NCI-H187 treated with DMSO at 0.1 percent for 48 hours (cell line): ENCODE data around the gene LAMB1.

Source experiments
- DNase-seq: peaks from one replicate; lab custom pipeline; 2025; lab: John Stamatoyannopoulos, UW

The LAMB1 gene

DNA sequence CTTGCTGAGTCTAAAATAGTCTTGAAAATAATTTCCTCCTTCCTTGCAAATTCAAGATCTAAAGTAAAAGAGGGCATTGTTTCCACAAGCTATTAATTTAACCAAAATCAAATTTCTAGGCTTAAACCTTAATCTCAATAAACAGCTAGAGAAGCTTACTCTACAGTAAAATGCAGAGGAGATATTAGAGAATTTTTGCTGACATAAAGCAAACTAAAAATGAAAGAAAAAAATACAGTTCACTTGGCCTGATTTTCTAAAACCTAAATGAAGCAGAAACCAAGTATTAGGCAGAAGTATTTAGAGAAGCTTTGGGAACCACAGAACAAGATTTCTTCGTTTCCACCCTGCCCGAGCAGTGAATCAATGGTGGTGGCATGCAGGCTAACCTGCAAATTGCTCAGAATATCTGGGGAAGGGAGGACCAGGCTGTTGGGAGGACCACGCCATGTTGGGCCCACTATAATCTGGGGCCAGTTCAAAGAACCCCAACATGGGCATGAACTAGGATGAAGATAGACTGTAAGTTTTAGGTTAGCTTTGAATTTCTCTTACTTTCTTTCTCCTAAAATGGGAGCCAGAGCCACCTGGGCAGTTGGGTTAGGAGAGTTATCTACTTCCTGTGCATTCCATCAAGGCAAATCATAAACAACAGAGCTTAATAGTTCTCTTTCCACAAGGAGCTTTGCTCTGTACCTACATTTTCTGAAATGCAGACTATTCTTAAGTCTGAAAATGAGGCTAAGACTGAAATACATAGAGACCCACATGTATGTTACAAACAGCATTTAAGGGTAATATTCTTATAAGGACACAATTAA is 4.1 kb downstream of the LAMB1 start:
- no peak for DNase-seq

GRCh38 chr7:107998150-107998549 is 4.8 kb downstream of the LAMB1 start:
- DNase-seq, result no peak

DNA sequence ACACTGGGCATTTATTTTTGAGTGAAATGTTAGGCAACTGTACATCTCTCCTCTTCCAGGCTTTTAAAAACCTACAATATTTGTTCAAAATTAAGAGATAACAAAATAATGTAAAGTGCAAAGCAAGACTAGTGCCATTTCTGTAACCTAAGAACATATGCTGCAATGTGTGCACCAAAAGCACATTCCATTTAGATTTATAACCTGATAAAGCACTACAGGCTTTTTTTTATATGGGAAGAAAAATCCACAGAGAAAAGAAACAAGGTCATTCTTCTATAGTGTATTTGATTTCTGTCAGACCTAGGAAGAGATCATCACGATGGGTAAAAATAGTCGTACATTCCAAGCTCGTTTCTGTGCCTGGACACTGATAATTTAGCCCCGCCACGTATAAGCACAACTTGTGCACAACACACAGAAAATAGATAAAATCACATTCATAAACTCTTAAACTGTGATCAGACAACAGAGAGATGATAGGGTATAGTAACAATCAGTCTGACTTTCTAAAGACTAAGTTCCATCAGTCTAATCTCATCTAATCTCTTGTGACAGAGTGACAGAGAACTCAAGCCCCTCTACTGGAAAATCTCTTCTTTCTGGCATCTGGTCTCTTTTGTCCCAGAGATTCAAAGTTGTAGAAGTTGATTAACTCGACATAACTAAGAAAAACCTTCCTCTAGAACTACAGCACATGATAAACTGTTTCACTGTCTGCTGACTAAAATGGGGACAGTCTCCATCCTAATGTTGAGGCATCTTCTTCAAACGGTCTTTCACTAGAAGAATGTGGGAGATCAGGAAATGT is 6.7 kb downstream of the LAMB1 start:
- no peak for DNase-seq

DNA sequence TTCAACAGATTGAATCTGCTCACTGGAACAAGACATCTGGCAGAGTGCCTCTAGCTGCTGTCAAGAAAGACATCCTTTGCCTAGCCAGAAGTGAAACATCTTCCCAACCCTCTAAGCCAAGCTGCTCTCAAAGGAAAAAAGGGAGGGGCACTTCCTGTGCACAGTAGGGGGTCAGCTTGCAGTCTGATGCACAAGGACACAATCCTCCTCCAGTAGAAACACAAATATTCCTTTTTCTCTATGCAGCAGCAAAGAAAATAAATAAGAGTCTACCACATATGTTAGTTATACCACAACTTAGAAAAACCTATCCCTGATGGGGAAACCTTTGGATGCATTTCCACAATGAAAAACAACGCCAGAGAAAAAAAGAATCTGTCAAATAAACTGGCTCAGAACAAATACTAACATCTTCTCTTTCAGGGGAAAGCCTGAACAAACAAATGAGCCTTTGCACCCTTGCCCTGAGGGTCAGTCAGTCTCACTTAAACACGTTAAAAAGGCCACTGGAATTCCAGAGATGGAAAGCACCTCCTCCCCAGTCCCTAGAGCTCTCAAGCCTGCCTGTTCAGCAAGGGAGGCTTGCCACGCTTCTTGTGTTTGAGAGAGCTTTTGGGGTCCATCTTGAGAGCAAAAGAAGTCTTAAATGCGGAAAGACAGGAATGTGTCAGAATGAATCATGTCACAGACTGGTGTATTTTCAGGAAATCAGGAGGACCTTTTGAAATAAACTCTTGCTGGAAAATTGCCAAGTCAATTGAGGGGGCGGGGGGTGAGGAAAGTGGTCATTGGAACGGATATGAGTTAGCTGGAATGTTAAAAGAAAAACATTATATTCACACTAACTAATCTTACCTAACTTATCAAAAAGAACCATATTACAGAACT is 7.5 kb downstream of the LAMB1 start:
- DNase-seq, result no peak

GRCh38 chr7:107994421-107995030 is 8.4 kb downstream of the LAMB1 start:
- no peak for DNase-seq

- DNase-seq, result no peak
These were observed 9.1 kb downstream of the LAMB1 start for GRCh38 chr7:107993891-107994291.

DNA sequence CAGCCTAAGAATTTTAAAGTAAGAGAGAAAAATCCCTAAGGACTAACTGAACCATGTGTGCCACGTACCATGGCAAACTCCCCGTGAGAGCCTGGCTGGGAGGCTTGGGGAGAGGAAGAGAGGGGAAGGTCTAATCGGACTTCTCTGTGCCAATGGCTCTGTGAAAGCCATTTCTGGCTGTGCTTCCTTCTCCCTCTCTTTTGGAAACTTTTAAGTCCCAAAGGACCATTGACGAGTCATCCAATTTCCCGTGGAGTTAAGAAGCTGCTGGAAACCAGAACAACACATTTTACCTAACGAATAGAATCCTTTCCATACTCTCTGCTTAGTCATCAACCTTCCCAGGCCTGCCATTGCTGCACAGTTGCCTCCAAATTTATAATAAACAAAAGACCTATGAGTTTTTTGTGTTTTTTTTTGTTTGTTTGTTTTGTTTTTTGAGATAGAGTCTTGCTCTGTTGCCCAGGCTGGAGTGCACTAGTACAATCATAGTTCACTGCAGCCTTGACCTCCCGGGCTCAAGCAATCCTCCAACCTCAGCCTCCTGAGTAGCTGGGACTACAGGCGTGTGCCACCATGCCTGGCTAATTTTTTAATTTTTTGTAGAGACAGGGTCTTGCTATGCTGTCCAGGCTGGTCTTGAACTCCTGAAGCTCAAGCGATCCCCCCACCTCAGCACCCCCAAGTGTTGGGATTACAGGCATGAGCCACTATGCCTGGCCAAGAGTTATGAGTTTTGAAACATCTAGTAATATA is 13.2 kb downstream of the LAMB1 start:
- no peak for DNase-seq

- no peak for DNase-seq
These were observed 20.0 kb downstream of the LAMB1 start for GRCh38 chr7:107982918-107983389.

DNA sequence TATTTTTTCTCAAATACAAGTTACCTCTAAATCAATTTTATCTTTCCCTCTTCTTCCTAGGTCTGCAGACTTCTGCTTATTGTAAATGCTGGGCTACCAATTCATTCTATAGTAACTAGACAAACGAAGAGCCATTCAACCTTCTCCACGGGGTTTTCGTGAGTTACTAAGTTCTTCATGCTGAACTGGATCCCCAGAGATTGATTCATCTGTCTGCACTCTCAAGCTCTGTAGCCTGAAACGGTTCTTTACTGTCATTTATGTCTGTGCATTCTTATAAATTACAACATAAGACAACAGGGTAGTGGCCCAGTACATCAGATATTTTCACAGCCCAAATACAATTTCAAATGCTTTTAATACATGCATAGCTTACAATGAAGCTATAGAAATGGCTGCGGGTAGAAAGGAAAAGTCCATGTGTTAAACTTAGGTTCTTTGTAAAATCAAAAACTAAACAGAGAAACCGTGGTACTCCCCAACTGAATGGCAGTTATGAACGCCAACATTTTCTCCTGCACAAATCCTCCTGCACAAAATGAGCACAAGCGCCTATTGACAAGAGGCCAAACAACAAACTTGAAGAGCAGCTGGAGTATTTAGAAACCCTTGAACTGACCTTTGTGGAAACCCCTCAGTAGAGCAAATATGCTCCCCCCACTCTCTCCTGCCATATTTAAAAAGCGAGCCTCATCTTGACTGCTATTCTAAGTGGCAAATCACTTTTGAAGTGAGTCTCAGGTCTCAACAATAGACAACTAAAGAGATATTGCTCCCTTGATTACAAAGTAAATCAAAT is 20.7 kb downstream of the LAMB1 start:
- DNase-seq, result peak; percentile 78

DNA sequence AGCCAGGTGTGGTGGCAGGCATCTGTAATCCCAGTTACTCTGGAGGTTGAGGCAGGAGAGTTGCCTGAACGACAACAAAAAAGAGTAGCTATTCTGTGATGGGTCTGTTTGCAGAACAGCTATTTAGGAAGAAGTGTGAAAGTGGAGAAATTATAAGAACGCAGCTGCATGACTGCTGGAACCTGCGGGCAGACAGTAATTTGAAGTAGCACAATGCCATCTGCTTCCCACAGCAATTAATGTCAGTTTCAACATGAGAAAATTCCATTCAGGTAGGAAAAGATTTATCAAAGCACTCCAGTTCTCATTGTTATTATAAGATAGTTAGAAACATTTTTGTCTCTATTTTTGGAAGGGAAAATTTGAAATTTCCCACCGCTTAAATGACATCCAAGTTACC is 21.5 kb downstream of the LAMB1 start:
- DNase-seq, result no peak

- no peak for DNase-seq
These were observed 22.2 kb downstream of the LAMB1 start for GRCh38 chr7:107980671-107981190.

DNA sequence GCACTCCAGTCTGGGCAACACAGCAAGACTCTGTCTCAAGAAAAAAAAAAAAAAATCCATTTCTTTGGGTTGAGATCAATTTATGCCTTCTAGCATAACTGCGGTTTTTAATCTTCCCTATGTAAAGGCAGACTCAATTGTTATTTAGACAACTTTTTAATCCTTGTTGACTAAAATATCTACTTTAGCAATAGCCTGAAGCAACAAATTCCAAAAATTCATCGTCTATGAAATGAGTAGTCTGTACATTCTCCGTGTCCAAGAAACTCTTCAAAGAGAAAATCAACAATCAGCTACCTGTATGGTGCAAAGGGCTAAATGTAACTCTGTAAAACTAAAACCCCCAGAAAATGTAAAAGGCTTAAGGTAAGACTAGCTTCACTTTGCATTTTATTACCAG is 22.8 kb downstream of the LAMB1 start:
- DNase-seq, result no peak

GRCh38 chr7:107978815-107979408 is 24.0 kb downstream of the LAMB1 start:
- DNase-seq, result no peak

DNA sequence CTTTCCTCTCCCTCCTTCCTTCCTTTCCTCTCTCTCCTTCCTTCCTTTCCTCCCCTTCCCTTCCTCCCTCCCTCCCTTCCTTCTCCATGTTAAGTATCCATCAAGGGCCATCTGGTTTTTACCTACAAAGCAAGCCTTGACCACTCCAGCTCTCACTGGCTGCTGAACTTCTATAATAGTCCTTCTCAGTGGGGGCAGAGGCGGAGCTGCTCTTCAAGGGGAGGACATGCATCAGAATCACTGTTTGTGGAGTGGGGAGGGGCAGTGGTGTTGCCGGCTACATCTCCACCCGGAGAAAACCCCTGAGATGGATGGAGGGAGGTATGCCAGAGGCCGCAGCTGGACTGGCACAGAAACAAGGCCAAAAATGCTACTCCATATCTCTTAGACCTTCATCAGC is 25.9 kb downstream of the LAMB1 start:
- no peak for DNase-seq

DNA sequence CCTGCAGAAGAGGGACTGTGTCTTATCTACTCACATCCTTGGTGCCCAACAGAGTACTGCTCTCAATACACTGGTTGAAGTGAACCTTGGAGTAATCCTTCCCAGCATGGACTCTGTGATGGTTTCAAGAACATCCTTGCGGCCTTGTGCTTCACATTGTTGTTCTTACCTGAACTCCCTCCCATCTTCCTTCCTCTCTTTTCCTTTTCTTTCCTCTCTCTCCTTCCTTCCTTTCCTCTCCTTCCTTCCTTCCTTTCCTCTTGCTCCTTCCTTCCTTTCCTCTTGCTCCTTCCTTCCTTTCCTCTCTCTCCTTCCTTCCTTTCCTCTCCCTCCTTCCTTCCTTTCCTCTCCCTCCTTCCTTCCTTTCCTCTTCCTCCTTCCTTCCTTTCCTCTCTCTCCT is 26.3 kb downstream of the LAMB1 start:
- DNase-seq, result no peak

DNA sequence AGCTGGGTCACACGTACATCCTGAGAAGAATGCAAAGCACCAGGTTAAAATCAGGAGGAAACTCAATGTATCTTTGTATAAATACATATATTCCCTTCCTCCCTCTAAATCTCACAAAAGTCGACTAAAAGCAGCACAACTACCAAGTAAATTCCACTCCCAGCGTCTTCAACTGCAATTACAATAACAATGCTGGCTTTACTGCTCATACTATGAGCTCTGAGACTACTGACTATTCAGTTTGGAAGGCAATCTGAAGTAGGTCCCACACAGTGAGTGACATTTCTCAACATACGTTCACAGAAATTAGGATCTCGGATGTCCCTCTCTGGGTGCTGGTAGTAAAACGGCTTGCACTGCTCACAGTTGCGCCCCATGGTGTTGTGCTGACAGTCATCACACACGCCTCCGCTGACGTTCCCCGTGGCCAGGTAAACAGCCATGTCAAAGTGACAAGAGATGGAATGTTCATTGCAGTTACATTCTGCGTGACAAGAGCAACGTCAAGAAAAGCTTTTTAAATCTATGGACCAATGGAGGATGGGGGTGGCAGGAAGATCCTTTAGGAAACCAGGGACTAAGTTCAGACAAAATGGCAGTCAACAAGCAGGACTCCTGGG is 27.5 kb downstream of the LAMB1 start:
- no peak for DNase-seq

DNA sequence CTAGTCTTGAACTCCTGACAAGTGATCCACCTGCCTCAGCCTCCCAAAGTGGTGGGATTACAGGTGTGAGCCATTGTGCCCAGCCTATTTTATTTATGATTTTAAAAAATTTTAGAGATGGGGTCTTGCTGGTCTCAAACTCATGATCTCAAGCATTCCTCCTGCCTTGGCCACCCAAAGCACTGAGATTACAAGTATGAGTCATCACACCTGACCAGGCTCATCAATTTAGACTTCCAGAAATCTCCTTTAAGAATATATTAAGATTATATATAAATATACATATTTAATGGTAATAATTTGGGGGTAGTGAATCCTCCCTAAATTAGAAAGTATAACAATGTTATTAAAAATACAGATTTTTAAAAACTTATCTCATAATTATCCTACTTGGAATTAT is 29.1 kb downstream of the LAMB1 start:
- no peak for DNase-seq

DNA sequence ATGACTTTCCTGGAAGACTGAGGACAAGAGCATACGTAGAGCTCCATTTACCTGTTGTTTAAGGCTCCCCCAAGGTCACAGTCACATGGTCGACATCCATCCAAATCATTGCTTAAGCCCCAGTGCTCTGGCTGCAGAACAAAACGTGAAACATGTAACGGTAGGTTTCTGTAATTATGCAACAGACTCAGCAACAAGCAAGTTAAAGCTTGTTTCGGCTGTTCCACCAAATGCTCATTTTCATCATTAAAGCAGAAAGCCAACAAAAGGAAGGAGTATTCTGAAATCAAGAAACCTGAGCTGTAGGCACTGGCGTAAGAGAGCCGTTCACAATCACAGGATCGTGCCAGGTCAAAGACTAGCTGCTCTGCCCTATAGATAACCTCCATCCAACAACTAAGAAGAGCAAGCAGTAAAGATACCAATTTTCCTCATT is 30.0 kb downstream of the LAMB1 start:
- DNase-seq, result no peak

DNA sequence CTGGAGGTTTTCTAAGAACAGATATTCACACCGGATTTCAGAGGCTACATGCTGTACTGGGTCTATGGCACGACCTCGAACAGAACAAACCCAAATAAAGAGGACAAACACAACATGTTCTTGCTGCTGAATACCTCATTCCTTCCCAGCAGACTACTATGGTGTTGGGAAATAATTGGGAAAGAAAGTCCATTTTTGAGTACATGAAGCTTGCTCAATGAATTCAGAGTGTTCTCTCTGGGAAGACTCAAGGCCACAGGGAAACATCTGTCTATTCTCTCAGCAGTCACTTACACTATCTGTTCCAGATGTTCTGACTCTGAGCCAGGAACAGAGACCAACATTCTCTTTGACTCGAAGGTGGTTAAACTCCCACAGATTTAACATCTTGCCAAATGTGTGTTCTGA is 30.9 kb downstream of the LAMB1 start:
- no peak for DNase-seq
